Prostate gland (tissue), 2 donors: Measurements from ENCODE around the gene SAFB2. TPM values are rescaled to one million over a fixed set of nuclear protein-coding genes. Genes with fewer than 3 reads are reported as not detected.

Experiments used
- DNase-seq: peaks from one replicate; pipeline ENCODE4 v3.0.0-alpha.2; 2019; ENCODE audit warnings: low spot score
- H3K27ac ChIP-seq, 2 donors: fragments of 200-600 bp; sonication (generic); 2 replicates each; pipeline ENCODE4 v1.5.1; 2017 to 2019
- H3K27me3 ChIP-seq: fragments of 200-600 bp; sonication (generic); replicated peaks from 2 replicates; pipeline ENCODE4 v1.5.1; 2019; ENCODE audit not compliant: insufficient read depth
- H3K36me3 ChIP-seq, 2 donors: fragments of 200-600 bp; sonication (generic); 1 replicate in 1 of 2; 2 replicates in 1 of 2; pipeline versions ENCODE4 v1.5.1 to v1.8.1; 2017 to 2019
- H3K4me1 ChIP-seq: fragments of 200-600 bp; sonication (generic); replicated peaks from 2 replicates; pipeline ENCODE4 v1.5.1; 2019
- H3K4me3 ChIP-seq, 2 donors: fragments of 200-600 bp; sonication (generic); 2 replicates each; pipeline ENCODE4 v1.5.1; 2017 to 2019
- H3K9me3 ChIP-seq: fragments of 200-600 bp; sonication (generic); 2 replicates; pipeline ENCODE4 v1.5.1; 2017
- CTCF ChIP-seq, 4 experiments: fragments of 200-600 bp in 2 of 4; fragments of 450-650 bp in 2 of 4; sonication (generic) in 2 of 4; IDR thresholded peaks; 1 replicate in 3 of 4; 2 replicates in 1 of 4; pipeline ENCODE4 v1.5.1; 2016 to 2019; ENCODE audit warnings: antibody characterized with exemption in 4 of 4, mild to moderate bottlenecking in 2 of 4, moderate library complexity in 2 of 4
- POLR2A ChIP-seq: fragments of 450-650 bp; IDR thresholded peaks from one replicate; pipeline ENCODE4 v1.6.1; 2016; ENCODE audit warnings: antibody characterized with exemption, mild to moderate bottlenecking
- POLR2AphosphoS5 ChIP-seq: sonication (generic); formaldehyde crosslinking; IDR thresholded peaks from one replicate; pipeline ENCODE4 v1.6.1; 2017; ENCODE audit warnings: antibody characterized with exemption
- WGBS: methylation state at CpG from one replicate; pipeline ENCODE4 v1.1.5; 2018; 5-methylcytosine and 5-hydroxymethylcytosine counted together
- intact Hi-C: fragments of 100-400 bp; cut with DNase I; formaldehyde crosslinking; loops from one replicate; pipeline ENCODE4 v1.14.2; 2022
- total RNA-seq, 2 donors: library from RNA; depleted of rRNA; stranded (reverse); fragments of >200 nt; gene quantifications; one replicate each; pipeline ENCODE4 v1.1.0, GENCODE V29; 2016

Gene SAFB2
- total RNA-seq, 2 donors from 2014 or later: 37.8 to 118 TPM

GRCh38 chr19:5641171-5641570, 18.6 kb upstream of the SAFB2 start:
- Histone ChIP-seq H3K27me3 (no peaks in the 10 kb centered on the region), H3K9me3 (no peaks in the 10 kb centered on the region), H3K4me3 (no peak overlapping the region), H3K36me3 (peaks cover 0 to under 1% of the 10 kb centered on the region in 2 donors), H3K27ac (no peak overlapping the region), H3K4me1 (peaks cover 4% of the 10 kb centered on the region)
- intact Hi-C loops: no loop called here
- TF ChIP-seq POLR2A (no peak), CTCF (IDR thresholded peaks at IDR 0.05) (no peak), POLR2AphosphoS5 (no peak)
- WGBS: 45% methylated on average over 4 of the region's 4 CpGs
- DNase-seq: no peak

GRCh38 chr19:5637971-5638370, 15.4 kb upstream of the SAFB2 start:
- H3K36me3 ChIP-seq: no peaks in the 10 kb centered on the region
- intact Hi-C loops: no loop called here
- no peak overlapping the region for H3K4me3 ChIP-seq
- H3K27ac ChIP-seq: no peak overlapping the region
- H3K27me3 ChIP-seq: no peaks in the 10 kb centered on the region
- 57% methylated on average over 1 of the region's 1 CpG for WGBS
- no peak for DNase-seq
- no peaks in the 10 kb centered on the region for H3K4me1 ChIP-seq
- no peaks in the 10 kb centered on the region for H3K9me3 ChIP-seq
- no peak for TF ChIP-seq POLR2AphosphoS5
- no peak for TF ChIP-seq POLR2A
- no peak for TF ChIP-seq CTCF (IDR thresholded peaks at IDR 0.05)

- H3K27me3 ChIP-seq: no peaks in the 10 kb centered on the region
- TF ChIP-seq POLR2A (no peak), POLR2AphosphoS5 (no peak), CTCF (IDR thresholded peaks at IDR 0.05) (no peak)
- H3K4me1 ChIP-seq: peaks cover 8% of the 10 kb centered on the region
- no peak overlapping the region for H3K4me3 ChIP-seq
- intact Hi-C loops: no loop called here
- no peaks in the 10 kb centered on the region for H3K9me3 ChIP-seq
- 88% methylated on average over 6 of the region's 6 CpGs for WGBS
- no peak overlapping the region for H3K27ac ChIP-seq
- no peak for DNase-seq
- no peaks in the 10 kb centered on the region for H3K36me3 ChIP-seq
These were observed 12.9 kb upstream of the SAFB2 start for GRCh38 chr19:5635427-5635826.

- DNase-seq: no peak
- WGBS: 83% methylated on average over 5 of the region's 5 CpGs
- Histone ChIP-seq H3K9me3 (no peaks in the 10 kb centered on the region), H3K27me3 (no peaks in the 10 kb centered on the region), H3K27ac (peak overlapping the region in 1 of 2 donors; percentile 49), H3K4me1 (peaks cover 16% of the 10 kb centered on the region), H3K36me3 (no peaks in the 10 kb centered on the region), H3K4me3 (no peak overlapping the region)
- intact Hi-C loops: no loop called here
- TF ChIP-seq CTCF (IDR thresholded peaks at IDR 0.05) (no peak), POLR2A (no peak), POLR2AphosphoS5 (no peak)
These were observed 10.1 kb upstream of the SAFB2 start for GRCh38 chr19:5632657-5633056.

GRCh38 chr19:5632241-5632612, 9.7 kb upstream of the SAFB2 start:
- intact Hi-C loops: no loop called here
- no peaks in the 10 kb centered on the region for H3K36me3 ChIP-seq
- no peak overlapping the region for H3K4me3 ChIP-seq
- DNase-seq: no peak
- 51% methylated on average over 4 of the region's 4 CpGs for WGBS
- H3K27me3 ChIP-seq: no peaks in the 10 kb centered on the region
- H3K27ac ChIP-seq: peak overlapping the region in 1 of 2 donors; percentile 49
- H3K4me1 ChIP-seq: peaks cover 16% of the 10 kb centered on the region
- no peaks in the 10 kb centered on the region for H3K9me3 ChIP-seq
- TF ChIP-seq CTCF (IDR thresholded peaks at IDR 0.05) (no peak), POLR2AphosphoS5 (no peak), POLR2A (no peak)
